GM21529 (cell line): Measurements from ENCODE around the gene TNK2.
"Not testable (repeated sequence)": the region's sequence is repeated elsewhere in the genome, so short reads cannot be mapped to it uniquely, and the experiment has no call there.

Source experiments
- ATAC-seq: cut with Tn5 transposase; IDR thresholded peaks from one replicate; pipeline ENCODE4 v1.9.1; 2021; ENCODE audit not compliant: unreplicated experiment

The TNK2 gene

GRCh38 chr3:195872097-195872496 lies 36.3 kb downstream of the TNK2 start:
- no peak for ATAC-seq

- ATAC-seq: not testable (repeated sequence)
Observed at GRCh38 chr3:195871686-195872085, 36.7 kb downstream of the TNK2 start.

GRCh38 chr3:195870937-195871336 lies 37.4 kb downstream of the TNK2 start:
- ATAC-seq: no peak

- no peak for ATAC-seq
Observed at GRCh38 chr3:195870442-195870841, 37.9 kb downstream of the TNK2 start.

- ATAC-seq: no peak
Observed at GRCh38 chr3:195869413-195870001, 38.8 kb downstream of the TNK2 start.

- no peak for ATAC-seq
Observed at GRCh38 chr3:195868866-195869412, 39.4 kb downstream of the TNK2 start.

- ATAC-seq: no peak
Observed at GRCh38 chr3:195868336-195868865, 40.0 kb downstream of the TNK2 start.

GRCh38 chr3:195867631-195868335 lies 40.6 kb downstream of the TNK2 start:
- no peak for ATAC-seq

- no peak for ATAC-seq
Observed at GRCh38 chr3:195866686-195867511, 41.5 kb downstream of the TNK2 start.

GRCh38 chr3:195865752-195866151 lies 42.6 kb downstream of the TNK2 start:
- ATAC-seq: no peak

GRCh38 chr3:195863121-195864061 lies 45.0 kb downstream of the TNK2 start:
- no peak for ATAC-seq

GRCh38 chr3:195862318-195862717 lies 46.0 kb downstream of the TNK2 start:
- ATAC-seq: not testable (repeated sequence)

GRCh38 chr3:195860456-195860855 lies 47.9 kb downstream of the TNK2 start:
- no peak for ATAC-seq

GRCh38 chr3:195859846-195860411 lies 48.4 kb downstream of the TNK2 start:
- ATAC-seq: no peak

- no peak for ATAC-seq
Observed at GRCh38 chr3:195859061-195859845, 49.1 kb downstream of the TNK2 start.

GRCh38 chr3:195856410-195857084 lies 51.8 kb downstream of the TNK2 start:
- ATAC-seq: no peak

- no peak for ATAC-seq
Observed at GRCh38 chr3:195855471-195856409, 52.6 kb downstream of the TNK2 start.
